ENCODE results near the gene ZC3H12D. TPM values are rescaled to one million over a fixed set of nuclear protein-coding genes. Genes with fewer than 3 reads are reported as not detected.

ZC3H12D gene
- total and polyA plus RNA-seq, 2 of the 13 experiments (the other 11 are each of a cell fraction or from before 2014, with no cell fraction given), result 1.2 to 2.7 TPM

GRCh38 chr6:149473080-149474052 lies 11.4 kb downstream of the ZC3H12D start (continued):
- TF ChIP-seq HOXA3 (CRISPR knock-in tag; IDR thresholded peaks at IDR 0.05) (no peak), ZNF672 (CRISPR knock-in tag; IDR thresholded peaks at IDR 0.05) (no peak), POLR2AphosphoS2 (IDR thresholded peaks at IDR 0.05; ENCODE audit: low read depth, low read length) (no peak), KDM6A (CRISPR knock-in tag; IDR thresholded peaks at IDR 0.05; ENCODE audit: low read depth) (no peak), SP1 (IDR thresholded peaks at IDR 0.05) (no peak), SP1 (CRISPR knock-in tag; IDR thresholded peaks at IDR 0.05) (no peak), ZSCAN20 (CRISPR knock-in tag; IDR thresholded peaks at IDR 0.05; ENCODE audit: borderline replicate concordance) (peak; percentile 67; the same call in 1 of the 2 replicates), CREM (IDR thresholded peaks at IDR 0.05) (peak; percentile 39; the same call in 1 of the 2 replicates), CREM (CRISPR knock-in tag; IDR thresholded peaks at IDR 0.05) (no peak), ZNF761 (CRISPR knock-in tag; conservative IDR thresholded peaks at IDR 0.05) (peak; percentile 36; the same call in 1 of the 2 replicates), ZFP62 (CRISPR knock-in tag; IDR thresholded peaks at IDR 0.05) (no peak), ZBTB39 (CRISPR knock-in tag; IDR thresholded peaks at IDR 0.05) (no peak), SMC3 (IDR thresholded peaks at IDR 0.05; ENCODE audit: low read length) (peak; percentile 41), SOX5 (CRISPR knock-in tag; IDR thresholded peaks at IDR 0.05; ENCODE audit: borderline replicate concordance) (0 out of 2 replicates have a peak, but pooled peaks have one; percentile 41), ZNF17 (CRISPR knock-in tag; IDR thresholded peaks at IDR 0.05) (0 out of 2 replicates have a peak, but pooled peaks have one; percentile 48), NR2C2 (CRISPR knock-in tag; IDR thresholded peaks at IDR 0.05; ENCODE audit: borderline replicate concordance) (no peak), HNF4A (CRISPR knock-in tag; IDR thresholded peaks at IDR 0.05) (peak; percentile 47; the same call in 1 of the 2 replicates), SOX13 (IDR thresholded peaks at IDR 0.05) (no peak), SOX13 (CRISPR knock-in tag; conservative IDR thresholded peaks at IDR 0.05 in 1 of 2, IDR thresholded peaks at IDR 0.05 in 1 of 2) (peak in 1 of 2 experiments; percentile 59; a peak in 1 of 4 replicates), ZNF33A (CRISPR knock-in tag; IDR thresholded peaks at IDR 0.05; ENCODE audit: borderline replicate concordance) (no peak), KDM3A (CRISPR knock-in tag; IDR thresholded peaks at IDR 0.05; ENCODE audit: low read depth) (no peak), SOX6 (IDR thresholded peaks at IDR 0.05) (no peak), SOX6 (CRISPR knock-in tag; IDR thresholded peaks at IDR 0.05) (peak; percentile 62), EED (CRISPR knock-in tag; IDR thresholded peaks at IDR 0.05) (no peak), RBAK (CRISPR knock-in tag; IDR thresholded peaks at IDR 0.05) (no peak), EP300 (IDR thresholded peaks at IDR 0.05; ENCODE audit: low read depth in 2 of 2, low read length in 2 of 2) (0 out of 4 replicates have a peak, but pooled peaks of 1 of the 2 experiments have one; percentile 7), EP300 (CRISPR knock-in tag; IDR thresholded peaks at IDR 0.05; ENCODE audit: borderline replicate concordance) (no peak)

Measured in HepG2 (cell line).